ENCODE results near the gene ANGPTL8.

- TF ChIP-seq CTCF (IDR thresholded peaks at IDR 0.05) (no peak), POLR2AphosphoS5 (IDR thresholded peaks at IDR 0.05; ENCODE audit: low read depth, low read length) (no peak), TCF7L2 (IDR thresholded peaks at IDR 0.05; ENCODE audit: low read depth, low read length) (no peak), REST (IDR thresholded peaks at IDR 0.05; ENCODE audit: insufficient read depth in 1 of 2, low read depth in 2 of 2, low read length in 1 of 2) (no peak), SIN3A (IDR thresholded peaks at IDR 0.05; ENCODE audit: borderline replicate concordance, insufficient read depth, low read depth, low read length) (no peak)
Measured at GRCh38 chr19:11265177-11265784, 25.9 kb downstream of the ANGPTL8 start.

All from Panc1 (cell line).